ENCODE measurements around the gene YPEL1.
"Not testable (repeated sequence)": the region's sequence is repeated elsewhere in the genome, so short reads cannot be mapped to it uniquely, and the experiment has no call there.

YPEL1 gene

DNA sequence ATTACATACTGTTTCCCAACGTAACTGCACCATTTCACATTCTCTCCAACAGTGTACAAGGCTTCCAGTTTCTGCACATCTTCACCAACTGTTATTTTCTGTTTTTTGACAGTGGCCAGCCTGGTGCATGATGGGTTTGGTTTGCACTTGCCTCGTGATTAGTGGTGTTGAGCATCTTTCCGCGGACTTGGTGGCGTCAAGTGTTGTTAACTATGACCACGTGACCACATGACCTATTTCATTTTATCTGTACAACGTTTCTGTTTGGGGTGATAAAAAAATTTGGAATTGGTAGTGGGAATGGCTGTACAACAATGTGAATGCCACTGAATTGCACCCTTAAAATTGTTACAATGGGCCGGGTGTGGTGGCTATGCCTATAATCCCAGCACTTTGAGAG, 2.5 kb upstream of the YPEL1 start:
- Mint-ChIP-seq H3K27me3 (ENCODE audit: low read depth) (peaks cover 22% of the 10 kb centered on the region), H3K36me3 (ENCODE audit: low read depth) (no peaks in the 10 kb centered on the region), H3K9me3 (no peaks in the 10 kb centered on the region), H3K4me1 (ENCODE audit: low read depth) (peaks cover 25% of the 10 kb centered on the region), H3K4me3 (no peak overlapping the region), H3K27ac (no peak overlapping the region)

DNA sequence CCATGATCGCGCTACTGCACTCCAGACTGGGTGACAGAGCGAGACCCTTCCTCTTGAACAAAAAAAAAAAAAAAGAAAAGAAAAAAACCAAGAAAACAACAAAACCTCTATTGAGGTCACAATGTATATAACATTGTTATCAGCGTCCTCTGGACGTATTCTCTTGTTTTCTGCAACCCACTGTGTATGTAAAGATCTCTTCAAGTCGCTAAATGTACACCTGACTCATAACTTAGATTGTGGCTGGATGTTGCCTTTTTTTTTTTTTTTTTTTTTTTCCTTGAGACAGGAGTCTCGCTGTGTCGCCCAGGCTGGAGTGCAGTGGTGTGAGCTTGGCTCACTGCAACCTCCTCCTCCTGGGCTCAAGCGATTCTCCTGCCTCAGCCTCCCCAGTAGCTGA, 1.4 kb upstream of the YPEL1 start:
- H3K4me3 Mint-ChIP-seq, result no peak overlapping the region
- no peaks in the 10 kb centered on the region for H3K36me3 Mint-ChIP-seq (ENCODE audit: low read depth)
- H3K27me3 Mint-ChIP-seq (ENCODE audit: low read depth), result peaks cover 22% of the 10 kb centered on the region
- H3K9me3 Mint-ChIP-seq, result no peaks in the 10 kb centered on the region
- H3K27ac Mint-ChIP-seq, result no peak overlapping the region
- peaks cover 25% of the 10 kb centered on the region for H3K4me1 Mint-ChIP-seq (ENCODE audit: low read depth)

DNA sequence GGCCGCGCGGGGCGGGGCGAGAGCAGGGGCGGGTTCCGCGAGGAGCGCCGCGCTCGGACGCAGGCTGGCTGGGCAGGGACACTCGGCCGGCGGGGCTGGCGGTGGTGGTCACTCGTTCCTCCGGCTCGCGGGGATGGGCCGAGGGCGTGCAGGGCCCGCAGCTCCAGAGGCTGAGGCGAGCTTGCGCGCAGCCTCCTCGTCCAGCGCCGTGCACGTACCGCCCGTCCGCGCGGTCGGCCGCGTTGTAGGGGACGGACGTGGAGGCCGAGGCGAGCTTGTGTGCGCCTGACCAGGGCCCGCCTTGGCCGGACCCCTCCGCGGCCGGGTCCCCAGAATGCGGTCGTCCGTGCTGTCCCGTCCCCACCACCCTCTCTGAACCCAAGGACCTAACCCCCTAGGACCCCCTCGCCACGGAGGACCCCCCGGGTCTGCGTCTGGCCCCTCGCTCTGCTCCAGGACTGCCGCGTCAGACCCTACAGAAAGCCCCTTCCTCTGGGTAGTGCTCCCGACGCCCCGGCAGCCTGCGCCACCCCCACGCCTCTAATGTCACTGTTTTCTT, 569 bp upstream of the YPEL1 start:
- Mint-ChIP-seq H3K4me3 (peak overlapping the region; percentile 28), H3K27ac (no peak overlapping the region), H3K9me3 (no peaks in the 10 kb centered on the region), H3K36me3 (ENCODE audit: low read depth) (no peaks in the 10 kb centered on the region), H3K27me3 (ENCODE audit: low read depth) (peaks cover 18% of the 10 kb centered on the region), H3K4me1 (ENCODE audit: low read depth) (peaks cover 25% of the 10 kb centered on the region)

DNA sequence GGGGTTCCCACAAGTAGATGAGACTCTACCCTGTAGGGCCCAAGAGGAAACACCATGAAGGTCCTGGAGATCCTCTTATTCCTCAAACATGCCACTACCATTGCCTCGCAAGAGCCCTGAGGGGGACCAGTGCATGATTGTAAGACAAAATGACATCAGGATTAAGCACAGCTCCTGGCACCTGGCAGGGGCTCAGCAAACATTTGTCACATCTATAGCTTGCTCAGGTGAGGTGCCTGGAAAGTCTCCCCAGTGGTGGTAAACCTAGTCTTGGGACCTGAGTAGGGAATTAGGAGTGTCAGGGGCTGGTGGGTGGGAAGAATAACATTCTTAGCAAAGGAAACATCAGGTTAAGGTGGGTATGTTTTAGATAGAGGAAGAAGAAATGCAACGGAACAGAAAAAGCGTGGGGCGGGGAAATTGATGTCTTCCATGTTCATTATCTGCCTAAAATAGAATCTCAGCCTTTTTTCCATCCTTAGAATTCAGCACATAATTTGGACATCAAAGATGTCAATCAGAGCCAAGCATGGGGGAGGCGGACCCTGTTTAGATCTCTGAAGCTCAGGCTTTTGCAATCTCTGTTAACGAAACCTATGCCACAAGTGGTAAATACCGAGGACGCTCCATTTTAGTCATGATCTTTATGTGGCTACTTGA, 924 bp downstream of the YPEL1 start:
- H3K36me3 Mint-ChIP-seq (ENCODE audit: low read depth), result no peaks in the 10 kb centered on the region
- H3K4me3 Mint-ChIP-seq, result peak overlapping the region; percentile 94
- peaks cover 11% of the 10 kb centered on the region for H3K27me3 Mint-ChIP-seq (ENCODE audit: low read depth)
- peak overlapping the region; percentile 94 for H3K27ac Mint-ChIP-seq
- H3K9me3 Mint-ChIP-seq, result no peaks in the 10 kb centered on the region
- H3K4me1 Mint-ChIP-seq (ENCODE audit: low read depth), result peaks cover 22% of the 10 kb centered on the region

DNA sequence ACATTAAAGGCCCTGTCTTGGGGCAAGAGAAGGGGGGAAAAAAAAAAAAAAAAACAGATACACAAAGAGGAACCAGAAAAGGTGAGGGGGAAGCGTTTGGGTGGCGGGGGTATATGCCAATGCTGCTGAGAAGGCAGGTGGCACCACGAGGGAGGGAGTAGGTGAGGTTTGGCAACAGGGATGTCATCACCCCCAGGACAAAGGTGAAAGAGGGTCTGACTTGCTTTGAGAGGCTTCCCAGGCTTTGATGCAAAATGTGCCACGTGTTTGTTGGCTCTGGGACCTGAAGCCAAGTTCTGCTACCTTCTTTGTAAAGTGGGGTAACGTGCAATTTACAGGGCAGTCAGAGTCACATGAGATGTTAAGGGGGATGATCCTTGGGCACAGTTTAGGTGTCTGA, 4.1 kb downstream of the YPEL1 start:
- no peak overlapping the region for H3K27ac Mint-ChIP-seq
- H3K27me3 Mint-ChIP-seq (ENCODE audit: low read depth), result no peaks in the 10 kb centered on the region
- H3K4me1 Mint-ChIP-seq (ENCODE audit: low read depth), result peaks cover 24% of the 10 kb centered on the region
- H3K9me3 Mint-ChIP-seq, result no peaks in the 10 kb centered on the region
- H3K36me3 Mint-ChIP-seq (ENCODE audit: low read depth), result peaks cover 2% of the 10 kb centered on the region
- H3K4me3 Mint-ChIP-seq, result no peak overlapping the region

DNA sequence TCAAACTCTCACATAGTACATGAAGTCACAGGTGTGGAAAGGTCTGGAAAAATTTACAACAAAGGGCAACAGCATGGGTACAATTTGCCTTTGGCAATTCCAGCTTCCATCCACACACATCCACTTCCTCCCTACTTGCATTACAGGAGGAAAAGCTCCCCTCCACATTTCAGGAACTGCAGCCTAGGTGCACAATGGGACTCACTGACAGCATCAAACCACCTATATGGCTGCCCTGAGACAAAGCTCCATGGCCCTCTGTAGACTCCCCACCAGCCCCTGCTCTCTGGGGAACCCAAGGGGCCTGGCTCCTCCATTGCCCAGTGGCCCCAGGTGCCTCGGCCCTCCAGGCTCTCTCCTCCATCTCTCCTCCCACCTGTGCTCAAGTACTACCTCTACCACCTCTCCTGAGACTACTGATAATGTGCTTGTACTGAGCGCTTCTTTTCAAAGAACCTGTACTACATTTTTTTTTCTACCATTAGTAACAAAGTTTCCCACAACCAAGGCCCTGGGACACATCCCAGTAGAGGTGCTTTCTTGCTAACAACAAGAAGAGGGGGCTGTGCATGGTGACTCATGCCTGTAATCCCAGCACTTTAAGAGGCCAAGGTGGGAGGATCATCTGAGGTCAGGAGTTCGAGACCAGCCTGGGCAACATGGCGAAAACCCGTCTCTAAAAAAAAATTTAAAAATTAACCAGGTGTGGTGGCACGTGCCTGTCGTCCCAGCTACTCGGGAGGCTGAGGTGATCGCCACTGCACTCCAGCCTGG, 4.9 kb downstream of the YPEL1 start:
- H3K27me3 Mint-ChIP-seq (ENCODE audit: low read depth), result no peaks in the 10 kb centered on the region
- H3K27ac Mint-ChIP-seq, result no peak overlapping the region
- H3K9me3 Mint-ChIP-seq, result no peaks in the 10 kb centered on the region
- peaks cover 24% of the 10 kb centered on the region for H3K4me1 Mint-ChIP-seq (ENCODE audit: low read depth)
- H3K4me3 Mint-ChIP-seq, result no peak overlapping the region
- H3K36me3 Mint-ChIP-seq (ENCODE audit: low read depth), result peaks cover 2% of the 10 kb centered on the region

DNA sequence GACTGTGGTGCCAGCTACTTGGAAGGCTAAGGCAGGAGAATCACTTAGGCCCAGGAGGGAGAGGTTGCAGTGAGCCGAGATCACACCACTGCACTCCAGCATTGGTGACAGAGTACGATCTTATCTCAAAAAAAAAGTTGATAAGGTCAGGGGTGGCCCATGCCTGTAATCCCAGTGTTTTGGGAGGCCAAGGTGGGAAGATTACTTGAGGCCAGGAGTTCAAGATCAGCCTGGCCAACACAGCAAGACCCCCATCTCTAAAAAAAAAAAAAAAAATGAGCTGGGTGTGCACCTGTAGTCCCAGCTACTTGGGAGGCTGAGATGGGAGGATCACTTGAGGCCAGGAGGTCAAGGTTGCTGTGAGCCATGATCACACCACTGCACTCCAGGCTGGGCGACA, 6.4 kb downstream of the YPEL1 start:
- H3K4me1 Mint-ChIP-seq (ENCODE audit: low read depth), result peaks cover 14% of the 10 kb centered on the region
- H3K9me3 Mint-ChIP-seq; H3K36me3 Mint-ChIP-seq (ENCODE audit: low read depth); H3K27ac Mint-ChIP-seq; H3K4me3 Mint-ChIP-seq; H3K27me3 Mint-ChIP-seq (ENCODE audit: low read depth): not testable (repeated sequence)

DNA sequence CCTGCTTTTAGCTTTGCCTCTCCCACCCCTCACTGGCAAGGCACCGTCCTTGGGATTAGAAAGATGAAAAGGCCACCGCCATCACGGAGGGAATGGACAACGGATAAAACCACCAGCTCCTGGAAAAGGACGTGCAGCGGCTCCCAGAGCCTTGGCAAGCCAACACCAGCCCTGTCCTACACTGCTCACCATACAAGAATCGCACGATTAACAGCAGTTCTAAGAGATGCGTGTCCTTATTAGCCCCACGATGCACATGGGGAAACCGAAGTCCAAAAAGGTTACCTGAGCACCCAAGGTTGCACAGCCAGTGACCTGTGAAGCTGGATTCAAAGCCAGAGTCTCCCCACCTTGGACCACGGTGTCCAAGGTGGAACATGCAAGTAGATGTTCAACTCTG, 7.3 kb downstream of the YPEL1 start:
- H3K9me3 Mint-ChIP-seq, result no peaks in the 10 kb centered on the region
- H3K27me3 Mint-ChIP-seq (ENCODE audit: low read depth), result no peaks in the 10 kb centered on the region
- peaks cover 6% of the 10 kb centered on the region for H3K4me1 Mint-ChIP-seq (ENCODE audit: low read depth)
- H3K27ac Mint-ChIP-seq, result no peak overlapping the region
- H3K36me3 Mint-ChIP-seq (ENCODE audit: low read depth), result peaks cover 2% of the 10 kb centered on the region
- no peak overlapping the region for H3K4me3 Mint-ChIP-seq

DNA sequence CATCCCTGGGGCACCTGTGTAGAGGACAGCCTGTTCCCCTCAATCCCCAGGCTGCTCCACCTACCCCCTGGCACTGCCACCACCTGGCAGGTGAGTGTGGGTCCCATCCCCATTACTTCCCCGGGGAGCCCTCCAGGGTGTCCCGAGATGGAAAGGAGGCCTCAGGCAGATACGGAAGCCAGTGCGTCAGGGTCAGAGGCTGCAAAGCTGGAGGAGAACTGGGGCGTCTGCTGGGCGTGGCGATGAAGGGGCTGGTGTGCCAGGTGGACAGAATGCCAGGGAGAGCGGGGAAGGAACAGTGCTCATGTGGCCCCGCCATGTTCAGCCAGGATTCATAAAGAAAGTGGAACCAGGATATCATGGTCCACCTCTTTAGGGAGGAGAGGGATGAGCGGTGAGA, 7.8 kb downstream of the YPEL1 start:
- H3K27me3 Mint-ChIP-seq (ENCODE audit: low read depth), result no peaks in the 10 kb centered on the region
- peaks cover 2% of the 10 kb centered on the region for H3K36me3 Mint-ChIP-seq (ENCODE audit: low read depth)

DNA sequence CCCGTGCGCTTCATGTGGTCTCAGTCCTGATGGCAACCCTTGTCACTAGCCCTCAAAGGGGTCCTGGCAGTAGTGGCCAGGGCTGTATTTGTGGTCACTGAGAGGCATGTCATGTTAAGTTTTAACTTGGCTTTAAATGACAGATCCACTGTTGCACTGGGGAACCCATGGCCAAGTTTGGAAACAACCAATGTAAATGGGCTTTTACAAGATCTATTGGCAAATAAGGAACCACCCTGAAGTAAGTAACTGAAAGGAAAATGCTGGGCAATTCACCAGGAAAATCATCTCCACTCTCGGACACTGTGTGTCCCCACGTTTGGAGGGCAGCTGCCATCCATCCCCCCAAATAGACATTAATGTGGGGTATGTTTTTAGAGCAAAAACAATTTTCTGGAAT, 8.4 kb downstream of the YPEL1 start:
- H3K4me1 Mint-ChIP-seq (ENCODE audit: low read depth), result peaks cover 6% of the 10 kb centered on the region
- H3K9me3 Mint-ChIP-seq, result no peaks in the 10 kb centered on the region
- no peaks in the 10 kb centered on the region for H3K27me3 Mint-ChIP-seq (ENCODE audit: low read depth)
- H3K27ac Mint-ChIP-seq, result no peak overlapping the region
- H3K4me3 Mint-ChIP-seq, result no peak overlapping the region
- H3K36me3 Mint-ChIP-seq (ENCODE audit: low read depth), result peaks cover 2% of the 10 kb centered on the region

More for the DNA sequence above, 7.8 kb downstream of the YPEL1 start:
- Mint-ChIP-seq H3K9me3 (no peaks in the 10 kb centered on the region), H3K27ac (no peak overlapping the region), H3K4me1 (ENCODE audit: low read depth) (peaks cover 6% of the 10 kb centered on the region), H3K4me3 (no peak overlapping the region)

DNA sequence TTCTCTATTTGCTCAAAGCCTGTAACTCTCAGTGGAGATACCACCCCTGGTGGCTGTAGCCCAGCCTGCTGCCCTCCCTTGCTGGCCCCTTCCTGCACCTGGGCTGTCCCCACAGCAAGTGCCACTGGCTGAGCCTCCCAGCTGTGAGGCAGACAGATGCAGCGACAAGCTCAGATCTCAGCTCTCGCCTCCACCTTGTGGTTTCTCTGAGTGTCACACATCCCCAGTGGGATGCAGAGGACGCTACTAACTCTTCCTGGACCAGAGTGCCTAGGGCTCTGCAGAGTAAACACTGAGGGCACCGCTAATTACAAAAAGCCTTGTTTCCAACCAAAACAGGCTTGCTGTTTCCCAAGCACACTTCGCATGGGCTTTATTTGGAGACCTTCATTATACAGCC, 8.9 kb downstream of the YPEL1 start:
- no peak overlapping the region for H3K27ac Mint-ChIP-seq
- H3K4me1 Mint-ChIP-seq (ENCODE audit: low read depth), result peaks cover 6% of the 10 kb centered on the region
- H3K36me3 Mint-ChIP-seq (ENCODE audit: low read depth), result peaks cover 2% of the 10 kb centered on the region
- no peaks in the 10 kb centered on the region for H3K9me3 Mint-ChIP-seq
- H3K4me3 Mint-ChIP-seq, result no peak overlapping the region
- H3K27me3 Mint-ChIP-seq (ENCODE audit: low read depth), result no peaks in the 10 kb centered on the region

DNA sequence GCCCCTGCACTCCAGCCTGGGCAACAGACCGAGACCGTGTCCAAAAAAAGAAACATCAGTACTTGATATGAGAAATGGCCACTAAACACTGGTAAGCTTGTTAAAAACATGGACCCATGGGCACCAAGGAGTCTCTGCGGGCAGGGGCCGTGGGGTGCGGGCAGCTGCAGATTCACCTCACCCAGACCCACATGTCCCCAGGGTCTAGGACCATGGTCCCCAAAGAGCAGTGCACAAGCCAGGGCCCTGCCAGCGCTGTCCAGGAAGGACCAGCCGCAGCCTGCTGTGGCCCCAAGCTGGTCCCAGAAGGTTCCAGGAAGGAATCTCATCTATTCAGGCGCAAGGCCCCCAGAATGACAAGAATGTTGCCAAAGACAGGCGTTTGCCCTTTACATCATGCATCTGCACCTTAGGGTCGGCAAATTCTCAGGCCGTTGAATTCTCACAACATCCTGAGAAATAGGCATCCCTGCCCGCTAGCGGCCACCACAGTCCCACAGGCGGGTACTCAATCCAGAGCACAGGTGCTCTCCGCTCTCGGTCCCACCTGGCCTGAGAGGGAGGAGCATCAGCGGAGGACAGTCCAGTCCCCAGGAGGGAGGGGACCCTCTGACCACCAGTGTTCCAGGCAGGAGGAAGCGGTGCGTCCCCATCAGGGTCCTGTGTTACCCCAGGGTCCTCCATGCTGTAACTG, 9.5 kb downstream of the YPEL1 start:
- H3K4me1 Mint-ChIP-seq (ENCODE audit: low read depth), result peaks cover 6% of the 10 kb centered on the region
- H3K9me3 Mint-ChIP-seq, result no peaks in the 10 kb centered on the region
- no peak overlapping the region for H3K4me3 Mint-ChIP-seq
- no peak overlapping the region for H3K27ac Mint-ChIP-seq
- H3K36me3 Mint-ChIP-seq (ENCODE audit: low read depth), result peaks cover 2% of the 10 kb centered on the region
- no peaks in the 10 kb centered on the region for H3K27me3 Mint-ChIP-seq (ENCODE audit: low read depth)

DNA sequence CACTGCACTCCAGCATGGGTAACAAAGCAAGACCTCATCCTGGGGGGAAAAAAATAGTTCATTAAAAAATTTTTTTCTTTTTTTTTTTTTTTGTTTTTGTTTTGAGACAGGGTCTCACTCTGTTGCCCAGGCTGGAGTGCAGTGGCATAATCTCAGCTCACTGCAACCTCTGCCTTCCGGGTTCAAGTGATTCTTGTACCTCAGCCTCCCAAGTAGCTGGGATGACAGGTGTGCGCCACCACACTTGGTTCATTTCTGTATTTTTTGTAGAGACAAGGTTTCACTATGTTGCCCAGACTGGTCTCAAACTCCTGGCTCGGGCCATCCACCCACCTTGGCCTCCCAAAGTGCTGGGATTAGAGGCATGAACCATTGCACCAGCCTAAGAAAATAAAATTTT, 11.1 kb downstream of the YPEL1 start:
- H3K9me3 Mint-ChIP-seq; H3K4me1 Mint-ChIP-seq (ENCODE audit: low read depth); H3K27me3 Mint-ChIP-seq (ENCODE audit: low read depth); H3K36me3 Mint-ChIP-seq (ENCODE audit: low read depth); H3K4me3 Mint-ChIP-seq; H3K27ac Mint-ChIP-seq: not testable (repeated sequence)

DNA sequence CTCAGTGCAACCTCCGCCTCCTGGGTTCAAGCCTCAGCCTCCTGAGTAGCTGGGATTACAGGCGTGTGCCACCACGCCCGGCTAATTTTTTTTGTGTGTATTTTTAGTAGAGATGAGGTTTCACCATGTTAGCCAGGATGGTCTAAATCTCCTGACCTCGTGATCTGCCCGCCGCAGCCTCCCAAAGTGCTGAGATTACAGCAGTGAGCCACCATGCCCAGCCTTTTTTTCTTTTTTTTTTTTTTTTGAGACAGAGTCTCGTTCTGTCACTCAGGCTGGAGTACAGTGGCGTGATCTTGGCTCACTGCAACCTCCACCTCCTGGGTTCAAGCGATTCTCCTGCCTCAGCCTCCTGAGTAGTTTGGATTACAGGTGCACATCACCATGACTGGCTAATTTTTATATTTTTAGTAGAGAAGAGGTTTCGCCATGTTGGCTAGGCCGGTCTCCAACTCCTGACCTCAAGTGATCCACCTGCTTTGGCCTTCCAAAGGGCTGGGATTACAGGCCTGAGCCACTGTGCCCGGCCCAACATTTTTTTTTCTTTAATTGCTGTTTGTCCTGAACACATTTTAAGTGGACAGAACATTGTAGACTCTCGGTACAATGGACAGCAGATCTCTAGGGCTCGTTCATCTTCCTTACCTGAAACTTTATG, 14.3 kb downstream of the YPEL1 start:
- not testable (repeated sequence) for H3K27ac Mint-ChIP-seq; H3K27me3 Mint-ChIP-seq (ENCODE audit: low read depth); H3K36me3 Mint-ChIP-seq (ENCODE audit: low read depth); H3K9me3 Mint-ChIP-seq; H3K4me3 Mint-ChIP-seq; H3K4me1 Mint-ChIP-seq (ENCODE audit: low read depth)

All from T-helper 1 cell treated with Interleukin-12 subunit alpha and Interleukin-12 subunit beta and Interleukin-4 antibody, amounts not matched to agents 30 μg/mL and 1 μg/mL, for 36 hours (primary cell).